ENCODE results near the gene FAM193B. TPM values are rescaled to one million over a fixed set of nuclear protein-coding genes. Genes with fewer than 3 reads are reported as not detected.

Gene FAM193B
- total and polyA plus RNA-seq, 2 donors (not counting 1 experiment from before 2014, with no cell fraction given): 227 to 301 TPM

DNA sequence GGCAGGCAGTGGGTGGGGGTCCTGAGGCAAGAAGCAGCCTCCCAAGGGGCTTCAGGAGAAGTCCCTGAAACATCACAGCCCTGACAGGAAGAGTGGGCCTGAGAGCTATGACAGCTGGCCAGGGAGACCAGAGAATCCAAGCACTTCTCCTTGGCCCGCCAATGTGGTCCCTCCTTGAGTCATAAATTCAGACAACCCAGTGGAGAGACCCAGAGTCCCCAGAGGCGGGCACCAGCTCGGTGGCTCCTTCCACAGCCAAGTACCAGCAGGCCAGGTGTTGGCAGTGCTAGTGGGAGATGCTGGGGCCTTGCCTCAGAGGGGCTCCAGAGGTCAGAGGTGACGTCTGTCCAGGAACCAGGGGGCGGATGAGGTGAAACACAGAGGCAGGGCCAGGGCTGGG lies 43.2 kb downstream of the FAM193B start:
- H3K27ac Mint-ChIP-seq: peak overlapping the region; percentile 98
- POLR2A ChIA-PET: interaction anchor here (1.0 to 3.8 kb wide), 4 partner anchors 10 to 88 kb away, joined by 3 to 19 read pairs (median 5); partner anchors contain the start of genes GRK6 and PDLIM7

More for the DNA sequence above, 43.2 kb downstream of the FAM193B start:
- Histone ChIP-seq H4K20me1 (ENCODE audit: control insufficient read depth, insufficient read depth, low read length, poor library complexity, severe bottlenecking) (peaks cover 27% of the 10 kb centered on the region), H3K4me3 (ENCODE audit: control extremely low read depth in 1 of 5, extremely low read depth in 1 of 5, insufficient read depth in 1 of 5, low read depth in 2 of 5, low read length in 4 of 5) (peak overlapping the region in 1 of 5 experiments; percentile 11), H3K4me2 (replicated peaks; ENCODE audit: low read depth, low read length, poor library complexity, severe bottlenecking) (peak overlapping the region; percentile 97), H3K27me3 (replicated peaks in 1 of 4; ENCODE audit: control extremely low read depth in 1 of 4, control insufficient read depth in 3 of 4, insufficient read depth in 4 of 4, low read length in 3 of 4) (no peaks in the 10 kb centered on the region), H3K36me3 (replicated peaks in 1 of 2; ENCODE audit: control extremely low read depth in 1 of 2, control insufficient read depth in 1 of 2, extremely low read depth in 1 of 2, insufficient read depth in 2 of 2, low read length in 1 of 2) (peaks cover 0 to 58% of the 10 kb centered on the region in 2 experiments), H3K27ac (ENCODE audit: low read length in 2 of 2) (peak overlapping the region; percentile 91 to 96), H3K9ac (ENCODE audit: low read length) (peak overlapping the region; percentile 86), H3K9me3 (ENCODE audit: control extremely low read depth in 1 of 3, control insufficient read depth in 2 of 3, insufficient read depth in 1 of 3, low read length in 2 of 3) (no peaks in the 10 kb centered on the region), H3K79me2 (ENCODE audit: control insufficient read depth, insufficient read depth, low read length) (peaks cover 72% of the 10 kb centered on the region), H3K4me1 (ENCODE audit: control insufficient read depth in 2 of 2, insufficient read depth in 2 of 2, low read length in 2 of 2) (peaks cover 45 to 58% of the 10 kb centered on the region in 2 donors), H2AFZ (ENCODE audit: insufficient read depth, low read depth, low read length, poor library complexity, severe bottlenecking) (peak overlapping the region; percentile 63)
- no peak for DNase-seq
- peak overlapping the region; percentile 94 for H3K4me3 Mint-ChIP-seq
- TF ChIP-seq, protein P1, sequence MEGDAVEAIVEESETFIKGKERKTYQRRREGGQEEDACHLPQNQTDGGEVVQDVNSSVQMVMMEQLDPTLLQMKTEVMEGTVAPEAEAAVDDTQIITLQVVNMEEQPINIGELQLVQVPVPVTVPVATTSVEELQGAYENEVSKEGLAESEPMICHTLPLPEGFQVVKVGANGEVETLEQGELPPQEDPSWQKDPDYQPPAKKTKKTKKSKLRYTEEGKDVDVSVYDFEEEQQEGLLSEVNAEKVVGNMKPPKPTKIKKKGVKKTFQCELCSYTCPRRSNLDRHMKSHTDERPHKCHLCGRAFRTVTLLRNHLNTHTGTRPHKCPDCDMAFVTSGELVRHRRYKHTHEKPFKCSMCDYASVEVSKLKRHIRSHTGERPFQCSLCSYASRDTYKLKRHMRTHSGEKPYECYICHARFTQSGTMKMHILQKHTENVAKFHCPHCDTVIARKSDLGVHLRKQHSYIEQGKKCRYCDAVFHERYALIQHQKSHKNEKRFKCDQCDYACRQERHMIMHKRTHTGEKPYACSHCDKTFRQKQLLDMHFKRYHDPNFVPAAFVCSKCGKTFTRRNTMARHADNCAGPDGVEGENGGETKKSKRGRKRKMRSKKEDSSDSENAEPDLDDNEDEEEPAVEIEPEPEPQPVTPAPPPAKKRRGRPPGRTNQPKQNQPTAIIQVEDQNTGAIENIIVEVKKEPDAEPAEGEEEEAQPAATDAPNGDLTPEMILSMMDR (IDR thresholded peaks at IDR 0.05): no peak
- no peak for TF ChIP-seq EZH2 (IDR thresholded peaks at IDR 0.05; ENCODE audit: borderline replicate concordance, insufficient read depth, low read depth, low read length, poor library complexity, severe bottlenecking)
- intact Hi-C loops (cut with micrococcal nuclease): loop anchor here (2.0 kb wide), 2 partner anchors 56 to 82 kb away; partner anchors contain the start of gene TMED9
- no peak for ATAC-seq (ENCODE audit: low read depth)
- H3K27me3 Mint-ChIP-seq: no peaks in the 10 kb centered on the region
- peaks cover 60% of the 10 kb centered on the region for H3K4me1 Mint-ChIP-seq
- WGBS (ENCODE audit: insufficient coverage): 50% methylated on average over 5 of the region's 5 CpGs
- no peaks in the 10 kb centered on the region for H3K9me3 Mint-ChIP-seq (ENCODE audit: insufficient read depth)
- CTCF ChIA-PET: interaction anchor here (0.9 to 5.5 kb wide), 6 partner anchors 11 to 159 kb away, joined by 3 to 70 read pairs (median 12); partner anchors contain the start of genes LMAN2 and PDLIM7
